ENCODE data around the gene ADM.
A peak's percentile ranks its signal among the peaks of the same experiment; 100 is the strongest.

ADM gene

DNA sequence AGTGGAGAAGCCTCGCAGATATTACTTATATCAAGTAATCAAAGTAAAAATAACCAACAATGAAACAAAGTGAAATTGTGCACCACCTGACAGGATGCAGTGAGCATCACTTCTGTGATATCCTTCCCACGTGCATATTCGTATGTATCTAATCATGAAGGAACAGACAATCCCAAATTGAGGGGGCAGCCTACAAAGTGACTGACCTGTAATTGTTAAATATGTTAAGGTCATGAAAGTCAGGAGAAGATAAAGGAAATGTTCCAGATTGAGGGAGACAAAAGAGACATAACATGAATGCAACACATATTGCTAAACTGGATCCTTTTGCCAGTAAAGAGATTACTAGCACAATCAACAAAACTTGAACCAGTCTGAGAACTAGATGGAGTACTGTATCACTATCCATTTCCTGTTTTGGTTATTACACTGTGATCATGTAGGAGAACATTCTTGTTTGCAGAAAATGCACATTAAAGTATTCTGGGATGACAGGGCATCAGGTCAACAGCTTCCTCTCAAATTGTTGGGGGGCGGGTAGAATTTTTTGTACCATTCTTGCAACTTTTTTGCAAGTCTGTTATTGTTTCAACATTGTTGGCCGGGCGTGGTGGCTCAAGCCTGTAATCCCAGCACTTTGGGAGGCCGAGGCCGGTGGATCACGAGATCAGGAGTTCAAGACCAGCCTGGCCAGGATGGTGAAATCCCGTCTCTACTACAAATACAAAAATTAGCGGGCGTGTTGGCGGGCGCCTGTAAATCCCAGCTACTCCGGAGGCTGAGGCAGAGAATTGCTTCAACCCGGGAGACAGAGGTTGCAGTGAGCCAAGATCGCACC, 12.9 kb upstream of the ADM start:
- H3K4me1 ChIP-seq (ENCODE audit: control insufficient read depth in 1 of 2, insufficient read depth in 1 of 2, low read depth in 1 of 2, low read length in 1 of 2) = peaks cover 49 to 62% of the 10 kb centered on the region in 2 experiments
- no peaks in the 10 kb centered on the region for H3K9me3 ChIP-seq
- H3K27me3 ChIP-seq = peaks cover 17% of the 10 kb centered on the region
- peak overlapping the region; percentile 6 to 78 for H3K4me3 ChIP-seq (ENCODE audit: low read depth in 1 of 2, low read length in 1 of 2)
- TF ChIP-seq, protein P1, sequence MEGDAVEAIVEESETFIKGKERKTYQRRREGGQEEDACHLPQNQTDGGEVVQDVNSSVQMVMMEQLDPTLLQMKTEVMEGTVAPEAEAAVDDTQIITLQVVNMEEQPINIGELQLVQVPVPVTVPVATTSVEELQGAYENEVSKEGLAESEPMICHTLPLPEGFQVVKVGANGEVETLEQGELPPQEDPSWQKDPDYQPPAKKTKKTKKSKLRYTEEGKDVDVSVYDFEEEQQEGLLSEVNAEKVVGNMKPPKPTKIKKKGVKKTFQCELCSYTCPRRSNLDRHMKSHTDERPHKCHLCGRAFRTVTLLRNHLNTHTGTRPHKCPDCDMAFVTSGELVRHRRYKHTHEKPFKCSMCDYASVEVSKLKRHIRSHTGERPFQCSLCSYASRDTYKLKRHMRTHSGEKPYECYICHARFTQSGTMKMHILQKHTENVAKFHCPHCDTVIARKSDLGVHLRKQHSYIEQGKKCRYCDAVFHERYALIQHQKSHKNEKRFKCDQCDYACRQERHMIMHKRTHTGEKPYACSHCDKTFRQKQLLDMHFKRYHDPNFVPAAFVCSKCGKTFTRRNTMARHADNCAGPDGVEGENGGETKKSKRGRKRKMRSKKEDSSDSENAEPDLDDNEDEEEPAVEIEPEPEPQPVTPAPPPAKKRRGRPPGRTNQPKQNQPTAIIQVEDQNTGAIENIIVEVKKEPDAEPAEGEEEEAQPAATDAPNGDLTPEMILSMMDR (IDR thresholded peaks at IDR 0.05) = no peak
- no peaks in the 10 kb centered on the region for H3K36me3 ChIP-seq
- no peak overlapping the region for H3K27ac ChIP-seq

DNA sequence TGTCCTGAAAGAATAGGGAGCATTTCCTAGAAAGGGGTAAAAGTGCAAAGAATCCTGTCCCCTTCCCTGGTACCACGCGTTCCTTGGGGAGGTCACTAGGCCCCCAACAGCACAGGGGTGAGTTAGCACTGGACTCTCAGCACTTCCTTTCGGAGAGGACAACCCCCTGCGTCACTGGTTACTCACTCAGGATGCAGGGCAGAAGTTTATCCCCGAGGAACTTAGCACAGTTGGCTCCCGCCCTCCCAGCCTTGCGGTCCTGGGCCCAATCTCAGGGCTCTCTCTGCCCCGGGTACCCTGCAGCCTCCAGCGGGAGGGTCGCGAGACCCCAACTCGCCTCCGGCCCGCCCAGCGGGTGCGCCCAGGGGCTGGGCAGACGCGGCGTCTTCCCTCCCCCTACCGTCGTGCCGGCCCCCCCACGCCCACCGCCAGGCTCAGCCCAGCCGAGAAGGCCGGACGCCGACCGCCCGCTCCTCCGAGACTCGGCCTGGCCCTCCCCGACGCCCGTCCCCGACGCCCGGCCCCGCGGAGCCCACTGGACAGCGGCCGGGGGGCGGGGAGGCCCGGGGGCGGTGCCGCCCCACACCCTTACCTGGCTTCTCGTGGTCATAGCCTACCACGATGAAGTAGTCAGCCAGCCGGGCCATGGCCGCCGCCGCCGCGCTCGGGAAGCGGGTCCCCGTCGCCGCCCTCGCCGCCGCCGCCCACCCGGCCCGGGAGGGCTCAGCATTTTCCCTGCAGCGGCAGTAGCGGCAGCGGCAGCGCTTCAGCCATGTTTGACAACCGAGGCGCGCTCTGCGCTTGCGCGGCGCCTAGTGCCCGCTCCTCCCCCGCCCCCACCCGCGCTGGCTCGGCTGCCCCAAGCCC, 11.2 kb upstream of the ADM start, which contains the start of gene SBF2:
TSS of gene SBF2 (minus strand) at position 797 of the 867 bp plus-strand sequence. CDS start at position 647, 150 bp downstream.
- Histone ChIP-seq H3K36me3 (no peaks in the 10 kb centered on the region), H3K9me3 (no peaks in the 10 kb centered on the region), H3K27ac (peak within 1 kb of the TSS; percentile 93), H3K4me3 (ENCODE audit: low read depth in 1 of 2, low read length in 1 of 2) (peak within 1 kb of the TSS; percentile 78 to 79), H3K4me1 (ENCODE audit: control insufficient read depth in 1 of 2, insufficient read depth in 1 of 2, low read depth in 1 of 2, low read length in 1 of 2) (peaks cover 38 to 46% of the 10 kb centered on the region in 2 experiments), H3K27me3 (peaks cover 17% of the 10 kb centered on the region)
- TF ChIP-seq, protein P1 (IDR thresholded peaks at IDR 0.05) = peak; percentile 18

DNA sequence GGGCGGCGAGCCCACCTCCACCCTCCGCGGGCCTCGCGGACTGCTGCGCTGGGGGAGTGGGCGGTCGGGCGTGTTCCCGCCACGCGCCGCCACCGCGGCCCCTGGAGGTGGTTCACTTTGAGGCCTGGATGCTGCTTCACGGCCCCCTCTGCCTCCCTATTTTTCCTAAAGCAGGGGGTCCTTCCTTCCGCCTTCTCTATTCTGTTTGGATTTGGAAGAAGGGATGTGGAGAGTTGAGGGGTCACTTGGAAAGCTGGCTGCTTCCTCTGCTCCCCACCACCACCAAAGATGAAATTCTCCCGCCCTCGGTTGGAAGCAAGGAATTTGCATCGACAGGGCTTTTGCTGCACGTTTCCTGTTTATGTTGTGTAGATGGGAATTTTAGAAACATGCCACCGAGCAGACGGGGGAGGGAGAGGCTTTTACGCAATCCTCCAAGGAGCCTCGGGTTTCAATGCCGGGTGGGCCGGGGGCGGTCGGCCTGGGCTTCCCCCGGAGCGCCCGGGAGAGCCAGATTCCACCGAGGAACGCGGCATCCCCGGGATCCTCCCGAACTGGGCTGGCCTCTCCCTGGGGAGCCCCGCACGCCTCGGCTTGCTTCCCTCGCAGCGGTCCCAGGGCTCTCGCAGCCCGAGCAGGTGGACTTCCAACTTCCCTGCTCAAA, 10.5 kb upstream of the ADM start:
- TF ChIP-seq, protein P1 (IDR thresholded peaks at IDR 0.05) = no peak
- peak overlapping the region; percentile 93 for H3K27ac ChIP-seq

DNA sequence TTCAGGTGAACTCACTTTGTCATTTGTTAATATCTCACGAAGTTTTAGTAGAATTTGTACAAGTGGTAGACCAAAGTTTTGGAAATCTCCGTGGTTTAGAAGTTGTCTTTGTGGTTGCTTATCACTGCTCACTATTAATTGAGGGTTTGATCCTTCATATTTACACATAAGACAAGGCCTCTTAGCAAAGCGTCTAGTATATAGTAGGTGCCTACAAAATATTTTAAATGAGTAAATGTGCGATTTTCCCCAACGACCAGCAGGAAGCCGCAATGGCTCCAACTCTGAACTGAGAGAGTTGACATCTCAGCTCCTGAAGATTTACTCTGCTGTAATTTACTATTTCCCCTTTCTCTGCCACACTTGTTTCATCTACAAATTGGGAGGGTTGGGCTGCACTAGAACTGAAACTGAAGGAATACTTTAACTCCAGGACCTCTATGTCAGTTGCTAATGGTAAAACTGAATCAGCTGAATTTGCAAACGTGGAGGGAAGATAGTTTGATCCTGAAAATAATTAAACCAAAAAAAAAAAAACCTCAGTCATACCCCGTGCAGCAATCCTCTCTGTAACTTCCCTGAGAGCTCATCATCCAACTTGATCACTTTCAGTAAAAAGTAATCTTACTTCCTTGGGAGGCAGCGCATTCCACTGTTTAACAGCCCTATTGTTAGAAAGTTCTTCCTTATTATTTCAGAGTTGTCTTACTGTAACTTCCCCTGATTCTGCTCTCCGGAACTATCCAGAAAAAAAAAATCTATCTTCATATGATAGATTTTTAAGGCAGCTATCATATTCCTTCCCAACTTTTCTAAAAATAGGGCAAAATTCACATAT, 9.6 kb upstream of the ADM start:
- TF ChIP-seq, protein P1 (IDR thresholded peaks at IDR 0.05) = no peak
- no peaks in the 10 kb centered on the region for H3K36me3 ChIP-seq
- H3K4me1 ChIP-seq (ENCODE audit: control insufficient read depth in 1 of 2, insufficient read depth in 1 of 2, low read depth in 1 of 2, low read length in 1 of 2) = peaks cover 38 to 45% of the 10 kb centered on the region in 2 experiments
- H3K4me3 ChIP-seq (ENCODE audit: low read depth in 1 of 2, low read length in 1 of 2) = peak overlapping the region; percentile 78 to 79
- no peaks in the 10 kb centered on the region for H3K9me3 ChIP-seq
- peaks cover 17% of the 10 kb centered on the region for H3K27me3 ChIP-seq
- H3K27ac ChIP-seq = peak overlapping the region; percentile 93

More for the DNA sequence above, 10.5 kb upstream of the ADM start:
- no peaks in the 10 kb centered on the region for H3K9me3 ChIP-seq
- H3K36me3 ChIP-seq = no peaks in the 10 kb centered on the region
- H3K27me3 ChIP-seq = peaks cover 17% of the 10 kb centered on the region
- peak overlapping the region; percentile 78 to 79 for H3K4me3 ChIP-seq (ENCODE audit: low read depth in 1 of 2, low read length in 1 of 2)
- H3K4me1 ChIP-seq (ENCODE audit: control insufficient read depth in 1 of 2, insufficient read depth in 1 of 2, low read depth in 1 of 2, low read length in 1 of 2) = peaks cover 38 to 45% of the 10 kb centered on the region in 2 experiments

Measured in neutrophil (primary cell).